ENCODE data around the gene MAD2L2. TPM values are rescaled to one million over a fixed set of nuclear protein-coding genes. Genes with fewer than 3 reads are reported as not detected.

MAD2L2 gene
- total RNA-seq, 4 donors from 2014 or later: 10.0 to 50.3 (median 11.5) TPM

DNA sequence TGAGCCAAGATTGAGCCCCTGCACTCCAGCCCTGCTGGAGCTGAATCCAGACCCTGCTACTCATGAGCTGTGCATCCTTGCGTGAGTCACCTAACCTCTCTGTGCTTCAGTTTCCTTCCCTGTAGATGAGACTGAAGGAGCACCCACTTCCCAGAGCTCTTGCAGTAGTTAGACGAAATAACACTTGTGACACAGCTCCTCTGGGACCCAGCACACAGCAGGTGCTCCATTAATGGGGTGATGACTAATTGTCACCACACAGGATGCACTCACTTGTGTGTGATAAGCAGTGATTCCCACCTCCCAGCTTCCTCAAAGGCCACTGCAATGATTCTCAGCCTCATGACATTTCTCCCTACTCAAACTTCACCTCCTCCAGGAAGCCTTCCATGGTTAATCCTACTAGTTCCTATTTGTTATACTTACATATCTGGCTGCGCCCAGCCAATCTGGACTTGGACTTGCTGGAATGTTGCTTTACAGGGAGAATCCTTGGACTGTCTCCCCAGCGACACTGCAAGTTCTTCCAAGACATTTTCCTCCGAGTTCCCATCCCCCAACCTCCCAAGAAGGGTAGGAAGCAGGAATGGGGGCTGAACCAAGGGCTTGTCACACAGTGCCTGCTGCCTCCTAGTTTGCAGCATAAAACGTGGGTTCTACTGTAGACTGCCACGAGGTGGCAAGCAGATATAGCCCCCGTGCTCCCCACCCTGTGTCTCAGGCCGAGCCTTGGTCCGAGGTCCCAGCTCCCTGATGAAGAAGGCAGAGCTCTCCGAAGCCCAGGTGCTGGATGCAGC is 27.8 kb upstream of the MAD2L2 start:
- H3K27ac ChIP-seq: no peak overlapping the region
- H3K27me3 ChIP-seq: no peaks in the 10 kb centered on the region
- H3K4me3 ChIP-seq: no peak overlapping the region
- no peak for DNase-seq
- H3K36me3 ChIP-seq: no peaks in the 10 kb centered on the region
- H3K9me3 ChIP-seq: no peaks in the 10 kb centered on the region
- H3K4me1 ChIP-seq: no peaks in the 10 kb centered on the region
- TF ChIP-seq POLR2A (IDR thresholded peaks at IDR 0.05): no peak
- TF ChIP-seq, protein P1, sequence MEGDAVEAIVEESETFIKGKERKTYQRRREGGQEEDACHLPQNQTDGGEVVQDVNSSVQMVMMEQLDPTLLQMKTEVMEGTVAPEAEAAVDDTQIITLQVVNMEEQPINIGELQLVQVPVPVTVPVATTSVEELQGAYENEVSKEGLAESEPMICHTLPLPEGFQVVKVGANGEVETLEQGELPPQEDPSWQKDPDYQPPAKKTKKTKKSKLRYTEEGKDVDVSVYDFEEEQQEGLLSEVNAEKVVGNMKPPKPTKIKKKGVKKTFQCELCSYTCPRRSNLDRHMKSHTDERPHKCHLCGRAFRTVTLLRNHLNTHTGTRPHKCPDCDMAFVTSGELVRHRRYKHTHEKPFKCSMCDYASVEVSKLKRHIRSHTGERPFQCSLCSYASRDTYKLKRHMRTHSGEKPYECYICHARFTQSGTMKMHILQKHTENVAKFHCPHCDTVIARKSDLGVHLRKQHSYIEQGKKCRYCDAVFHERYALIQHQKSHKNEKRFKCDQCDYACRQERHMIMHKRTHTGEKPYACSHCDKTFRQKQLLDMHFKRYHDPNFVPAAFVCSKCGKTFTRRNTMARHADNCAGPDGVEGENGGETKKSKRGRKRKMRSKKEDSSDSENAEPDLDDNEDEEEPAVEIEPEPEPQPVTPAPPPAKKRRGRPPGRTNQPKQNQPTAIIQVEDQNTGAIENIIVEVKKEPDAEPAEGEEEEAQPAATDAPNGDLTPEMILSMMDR (IDR thresholded peaks at IDR 0.05): no peak

DNA sequence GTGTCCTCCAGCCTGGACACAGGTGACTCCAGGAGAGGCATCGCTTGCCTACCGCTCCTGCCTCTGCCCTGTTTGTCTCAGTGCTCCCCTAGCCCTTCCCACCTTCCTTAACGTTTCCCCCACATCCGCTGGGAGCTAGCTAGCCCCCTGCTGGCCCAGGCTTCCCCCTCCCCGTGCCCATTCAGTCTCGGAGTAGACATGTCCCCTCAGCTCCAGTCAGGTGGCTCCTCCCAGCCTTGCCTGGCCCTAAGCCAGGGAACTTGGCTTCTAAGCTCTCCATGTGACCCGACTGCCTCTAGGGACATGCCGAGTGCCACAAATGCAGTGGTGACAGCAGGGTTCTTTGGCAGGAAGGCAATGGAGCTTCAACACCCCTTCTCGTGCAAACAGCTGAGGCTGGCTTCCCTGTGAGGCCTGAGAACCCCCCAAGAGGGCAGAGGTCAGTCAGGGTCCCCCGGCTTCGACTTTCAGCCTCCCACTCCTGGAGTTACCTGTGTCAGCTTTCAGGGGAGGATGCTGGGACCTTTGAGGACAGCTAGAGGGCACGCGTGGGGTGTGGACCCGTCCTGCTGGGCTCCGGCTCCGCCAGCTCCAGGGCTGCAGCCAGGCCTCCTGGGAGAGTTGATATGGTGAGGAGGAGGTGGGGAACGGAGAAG is 26.8 kb upstream of the MAD2L2 start:
- H3K4me1 ChIP-seq: no peaks in the 10 kb centered on the region
- no peak overlapping the region for H3K4me3 ChIP-seq
- no peaks in the 10 kb centered on the region for H3K9me3 ChIP-seq
- H3K27ac ChIP-seq: no peak overlapping the region
- DNase-seq: no peak
- TF ChIP-seq, protein P1 (IDR thresholded peaks at IDR 0.05): no peak
- no peak for TF ChIP-seq POLR2A (IDR thresholded peaks at IDR 0.05)
- H3K36me3 ChIP-seq: no peaks in the 10 kb centered on the region
- H3K27me3 ChIP-seq: no peaks in the 10 kb centered on the region

DNA sequence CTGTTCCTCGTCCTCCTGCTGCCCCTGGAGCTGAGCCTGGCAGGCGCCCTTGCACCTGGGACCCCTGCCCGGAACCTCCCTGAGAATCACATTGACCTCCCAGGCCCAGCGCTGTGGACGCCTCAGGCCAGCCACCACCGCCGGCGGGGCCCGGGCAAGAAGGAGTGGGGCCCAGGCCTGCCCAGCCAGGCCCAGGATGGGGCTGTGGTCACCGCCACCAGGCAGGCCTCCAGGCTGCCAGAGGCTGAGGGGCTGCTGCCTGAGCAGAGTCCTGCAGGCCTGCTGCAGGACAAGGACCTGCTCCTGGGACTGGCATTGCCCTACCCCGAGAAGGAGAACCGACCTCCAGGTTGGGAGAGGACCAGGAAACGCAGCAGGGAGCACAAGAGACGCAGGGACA is 25.3 kb upstream of the MAD2L2 start:
- Histone ChIP-seq H3K9me3 (no peaks in the 10 kb centered on the region), H3K27me3 (no peaks in the 10 kb centered on the region)

DNA sequence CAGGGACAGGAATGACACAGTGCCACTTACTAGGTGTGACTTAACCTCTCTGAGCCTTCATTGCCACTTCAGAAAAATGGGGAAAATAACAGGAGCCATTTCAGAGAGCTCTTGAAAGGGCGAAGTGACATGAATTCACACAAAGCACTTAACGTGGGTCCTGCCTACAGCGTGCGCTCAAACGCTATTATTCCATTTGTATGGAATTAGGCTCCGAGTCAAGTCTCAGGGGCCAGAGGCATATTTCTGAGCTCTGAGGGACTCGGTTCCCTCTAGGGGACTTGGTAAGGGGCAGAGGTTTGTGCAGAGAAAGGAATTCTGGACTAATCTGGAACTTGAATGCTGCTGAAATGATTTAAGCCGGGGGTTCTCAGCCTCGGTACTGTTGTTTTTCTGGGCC is 24.6 kb upstream of the MAD2L2 start:
- no peak for DNase-seq
- Histone ChIP-seq H3K36me3 (no peaks in the 10 kb centered on the region), H3K9me3 (no peaks in the 10 kb centered on the region), H3K27ac (no peak overlapping the region), H3K4me3 (no peak overlapping the region), H3K27me3 (no peaks in the 10 kb centered on the region), H3K4me1 (no peaks in the 10 kb centered on the region)
- TF ChIP-seq, protein P1 (IDR thresholded peaks at IDR 0.05): no peak
- no peak for TF ChIP-seq POLR2A (IDR thresholded peaks at IDR 0.05)

More for the DNA sequence above, 25.3 kb upstream of the MAD2L2 start:
- no peak for TF ChIP-seq POLR2A (IDR thresholded peaks at IDR 0.05)
- H3K36me3 ChIP-seq: no peaks in the 10 kb centered on the region
- H3K4me1 ChIP-seq: no peaks in the 10 kb centered on the region
- no peak overlapping the region for H3K4me3 ChIP-seq
- no peak for DNase-seq
- no peak overlapping the region for H3K27ac ChIP-seq

DNA sequence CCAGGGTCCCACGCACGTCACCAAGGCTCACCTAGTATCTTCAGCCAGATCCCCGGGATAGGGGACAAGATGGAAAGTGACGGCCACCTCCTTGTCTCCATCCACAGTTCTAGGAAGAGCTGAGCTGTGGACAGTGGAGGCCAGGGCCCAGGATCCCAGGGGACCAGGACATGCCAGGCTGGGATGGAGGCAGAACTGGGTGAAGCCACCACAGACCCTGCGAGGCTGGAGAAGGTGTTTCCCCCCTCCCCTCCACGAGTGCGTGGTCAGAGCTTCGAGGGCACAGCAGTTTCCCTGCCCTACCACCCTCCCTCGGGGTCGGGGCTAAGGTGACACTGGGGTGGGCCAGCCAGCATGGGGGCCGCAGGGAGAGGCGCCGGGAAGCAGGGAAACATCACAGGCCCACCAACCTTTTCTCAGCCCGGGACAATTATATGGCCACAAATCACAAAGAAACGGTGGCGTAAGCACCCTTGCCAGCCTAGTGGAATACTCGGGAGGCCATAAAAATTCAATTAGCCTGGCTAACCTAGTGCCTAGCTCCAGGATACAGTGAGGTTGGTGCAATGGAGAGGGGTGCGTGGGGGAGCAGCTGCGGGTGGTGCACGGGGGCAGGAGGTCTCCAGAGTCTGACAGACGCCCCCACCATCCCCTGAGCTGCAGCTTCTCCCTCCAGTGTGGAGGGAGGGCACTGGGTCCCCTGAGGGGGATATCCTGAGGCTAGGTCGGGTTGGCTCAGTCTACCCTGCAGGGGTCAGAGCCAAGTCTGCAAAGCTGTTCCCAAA is 23.9 kb upstream of the MAD2L2 start:
- TF ChIP-seq, protein P1 (IDR thresholded peaks at IDR 0.05): no peak
- no peak for TF ChIP-seq POLR2A (IDR thresholded peaks at IDR 0.05)
- H3K27me3 ChIP-seq: no peaks in the 10 kb centered on the region
- DNase-seq: no peak

DNA sequence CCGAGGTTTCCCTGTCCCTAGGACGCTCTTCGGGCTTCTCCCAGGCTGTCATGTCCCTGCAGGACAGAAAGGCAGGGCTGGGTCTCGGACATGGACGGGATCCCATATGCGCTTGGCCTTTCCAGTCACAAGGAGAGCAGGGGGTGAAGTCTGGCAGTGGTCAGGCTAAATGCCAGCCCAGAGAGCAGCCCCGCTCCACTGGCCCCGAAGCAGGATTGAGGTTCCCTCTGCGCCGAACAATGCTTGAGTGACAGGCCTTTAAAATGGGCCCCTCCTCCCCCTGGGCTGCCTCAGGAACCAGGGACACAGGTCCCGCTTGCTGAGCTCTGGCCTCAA is 23.2 kb upstream of the MAD2L2 start:
- TF ChIP-seq POLR2A (IDR thresholded peaks at IDR 0.05): no peak
- TF ChIP-seq, protein P1 (IDR thresholded peaks at IDR 0.05): no peak
- Histone ChIP-seq H3K4me3 (no peak overlapping the region), H3K9me3 (no peaks in the 10 kb centered on the region), H3K36me3 (no peaks in the 10 kb centered on the region), H3K27me3 (no peaks in the 10 kb centered on the region), H3K27ac (no peak overlapping the region), H3K4me1 (no peaks in the 10 kb centered on the region)
- DNase-seq: no peak

More for the DNA sequence above, 23.9 kb upstream of the MAD2L2 start:
- H3K36me3 ChIP-seq: no peaks in the 10 kb centered on the region
- no peaks in the 10 kb centered on the region for H3K4me1 ChIP-seq
- H3K9me3 ChIP-seq: no peaks in the 10 kb centered on the region
- H3K27ac ChIP-seq: no peak overlapping the region
- H3K4me3 ChIP-seq: no peak overlapping the region
